ENCODE results near the gene CCDC188. TPM values are rescaled to one million over a fixed set of nuclear protein-coding genes. Genes with fewer than 3 reads are reported as not detected.

Gene CCDC188
- total and polyA plus RNA-seq, 9 of the 15 experiments (the other 6 are each of a cell fraction or from before 2014, with no cell fraction given), result not detected

DNA sequence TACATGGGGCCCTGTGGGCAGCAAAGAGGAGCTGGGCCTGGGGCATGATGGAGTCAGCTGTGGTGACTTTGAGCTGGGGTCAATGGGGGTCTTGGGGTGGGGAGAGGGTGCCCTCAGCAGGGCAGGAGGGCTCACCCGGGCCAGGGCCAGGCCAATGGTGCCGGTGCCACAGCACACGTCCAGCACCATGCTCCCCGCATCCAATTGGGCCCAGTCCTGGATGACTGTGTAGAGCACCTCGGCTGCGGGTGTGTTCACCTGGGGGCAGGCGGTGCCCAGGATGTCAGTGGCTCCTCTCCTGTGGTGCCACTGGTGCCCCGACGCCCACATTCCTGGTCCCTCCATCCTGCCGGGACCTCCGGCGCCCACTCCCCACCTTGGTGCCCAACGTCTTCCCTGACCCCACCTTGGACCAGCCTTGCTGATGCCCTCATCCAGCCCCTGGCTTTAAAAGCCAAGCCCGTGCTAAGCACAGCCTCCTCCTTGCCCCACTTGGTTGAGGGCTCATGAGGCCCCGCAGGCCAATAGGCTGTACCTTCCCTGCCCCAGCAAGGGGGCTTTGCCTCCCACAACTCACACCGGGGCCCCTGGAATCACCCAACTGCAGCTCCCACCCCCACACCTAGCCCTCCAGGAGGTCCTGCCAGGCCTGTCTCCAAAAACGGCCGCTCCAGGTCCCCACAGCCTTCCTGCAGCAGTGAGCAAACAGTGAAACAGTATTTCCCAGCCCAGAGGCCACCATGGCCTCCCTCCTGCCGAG lies 37.1 kb downstream of the CCDC188 start (continued):
- 0 out of 2 replicates have a peak, but pooled peaks have one; percentile 63 for TF ChIP-seq RHOXF2B (CRISPR knock-in tag; conservative IDR thresholded peaks at IDR 0.05)

GRCh38 chr22:20112623-20113511 lies 38.0 kb downstream of the CCDC188 start:
- BruUV-seq (replicated peaks), result no TSS peak
- no peak overlapping the region for H2AFZ ChIP-seq (ENCODE audit: low read depth, low read length)
- no peaks in the 10 kb centered on the region for H3K27me3 ChIP-seq (ENCODE audit: control insufficient read depth in 2 of 2, insufficient read depth in 2 of 2, low read length in 2 of 2)
- no peaks in the 10 kb centered on the region for H3K9me1 ChIP-seq (ENCODE audit: control insufficient read depth, insufficient read depth, low read length)
- ChIA-PET CTCF (ENCODE audit: low intra/inter-chr PET ratio) (no interaction called here), POLR2A (interaction anchor here (0.7 to 20.7 kb wide), 17 partner anchors 8 to 313 kb away, joined by 3 to 513 read pairs (median 3); no protein-coding TSS in a partner anchor)
- H3K27ac ChIP-seq (ENCODE audit: extremely low read depth, low read depth, low read length), result no peak overlapping the region
- DNase-seq (ENCODE audit: extremely low read depth in 1 of 4, low spot score in 3 of 4) (no peak), FAIRE-seq (no peak), ATAC-seq (no peak)
- H3K9ac ChIP-seq (ENCODE audit: insufficient read depth in 1 of 2, low read depth in 2 of 2, low read length in 2 of 2), result peak overlapping the region in 1 of 2 experiments; percentile 73; a peak in 2 of 4 replicates
- peaks cover 50% of the 10 kb centered on the region for H4K20me1 ChIP-seq (replicated peaks; ENCODE audit: control insufficient read depth, insufficient read depth, low read length)
- intact Hi-C loops (cut with micrococcal nuclease) (no loop called here), in situ Hi-C loops (cut with MboI) (loop anchor here (10.0 kb wide), 1 partner anchor 388 kb away; the partner anchor contains the start of gene GP1BB)
- no peak overlapping the region for H3K4me3 ChIP-seq
- no peaks in the 10 kb centered on the region for H3K9me3 ChIP-seq (replicated peaks; ENCODE audit: control insufficient read depth, insufficient read depth, low read depth, low read length)
- no peak overlapping the region for H3K4me2 ChIP-seq (ENCODE audit: insufficient read depth, low read length)
- peaks cover 84% of the 10 kb centered on the region for H3K36me3 ChIP-seq (ENCODE audit: control insufficient read depth, insufficient read depth, low read length)
- H3K79me2 ChIP-seq (ENCODE audit: control insufficient read depth, insufficient read depth, low read length), result peaks cover 33% of the 10 kb centered on the region
- H3K4me1 ChIP-seq (replicated peaks in 1 of 2; ENCODE audit: control insufficient read depth in 2 of 2, insufficient read depth in 2 of 2, low read length in 2 of 2), result peaks cover 10 to 84% of the 10 kb centered on the region in 2 experiments; a peak in 4 of 5 replicates
- WGBS (ENCODE audit: insufficient coverage, low coverage, missing lambda C conversion rate), result 92% methylated on average over 26 of the region's 26 CpGs
- TF ChIP-seq IRF2 (CRISPR knock-in tag; IDR thresholded peaks at IDR 0.05) (no peak), E2F3 (CRISPR knock-in tag; IDR thresholded peaks at IDR 0.05) (no peak), ZFP36 (IDR thresholded peaks at IDR 0.05; ENCODE audit: low read depth, low read length, partially characterized antibody) (no peak), NFXL1 (CRISPR knock-in tag; IDR thresholded peaks at IDR 0.05) (no peak), GATAD2A (IDR thresholded peaks at IDR 0.05) (no peak), POLR2A (conservative IDR thresholded peaks at IDR 0.05) (peak; percentile 60), ELF4 (CRISPR knock-in tag; IDR thresholded peaks at IDR 0.05) (peak; percentile 39; the same call in 1 of the 2 replicates), SETDB1 (IDR thresholded peaks at IDR 0.05; ENCODE audit: low read length) (peak; percentile 89), POLR2G (IDR thresholded peaks at IDR 0.05; ENCODE audit: low read depth, low read length) (peak; percentile 84), NRF1 (conservative IDR thresholded peaks at IDR 0.05 in 1 of 2, IDR thresholded peaks at IDR 0.05 in 1 of 2) (no peak), ZSCAN32 (CRISPR knock-in tag; IDR thresholded peaks at IDR 0.05) (no peak), ILK (tag; IDR thresholded peaks at IDR 0.05; ENCODE audit: borderline replicate concordance, low read depth) (no peak), TSHZ1 (CRISPR knock-in tag; IDR thresholded peaks at IDR 0.05) (no peak)
